Endothelial cell of umbilical vein (primary cell): ENCODE measurements around the gene TH. TPM values are rescaled to one million over a fixed set of nuclear protein-coding genes. Genes with fewer than 3 reads are reported as not detected.

ENCODE experiments used
- BruUV-seq: library from RNA; stranded (reverse); fragments of 400-500 nt; replicated peaks from 2 replicates; lab custom pipeline; 2021; lab: Mats Ljungman, UMichigan
- CTCF ChIA-PET: fragments of 300-600, 350-600 bp; sonication (Branson Sonifier 250); formaldehyde crosslinking; loops from one replicate; lab custom pipeline; 2021; ENCODE audit warnings: antibody characterized with exemption, inconsistent platforms; lab: Charles Lee
- POLR2A ChIA-PET: fragments of 300-600, 350-600 bp; sonication (Branson Sonifier 250); formaldehyde crosslinking; loops from one replicate; lab custom pipeline; 2021; ENCODE audit warnings: antibody characterized with exemption, inconsistent platforms; lab: Charles Lee
- DNase-seq: peaks from one replicate; pipeline ENCODE4 v3.0.0-alpha.2; 2011; ENCODE audit warnings: low read depth, low spot score
- FAIRE-seq: peaks from 2 replicates; lab custom pipeline; 2011; peaks lifted over from hg19 to GRCh38; lab: Jason Lieb, UNC
- H2AFZ ChIP-seq: 2 replicates; pipeline ENCODE4 v1.6.0; 2012; ENCODE audit warnings: low read depth, low read length, control low read depth, inconsistent platforms
- H3K27ac ChIP-seq: 2 replicates; pipeline ENCODE4 v1.5.1; 2011; ENCODE audit warnings: low read depth, mild to moderate bottlenecking, control low read depth, low read length, moderate library complexity; ENCODE audit not compliant: insufficient read depth
- H3K27me3 ChIP-seq, 2 experiments: 2 replicates each; pipeline versions ENCODE4 v1.6.0 to v1.6.1; 2011; ENCODE audit warnings: low read length in 2 of 2, mixed read lengths in 1 of 2; ENCODE audit not compliant: control insufficient read depth in 2 of 2, insufficient read depth in 2 of 2
- H3K36me3 ChIP-seq, 2 experiments: 2 replicates in 1 of 2; 3 replicates in 1 of 2; pipeline ENCODE4 v1.5.1; 2011; ENCODE audit warnings: low read length in 2 of 2, mild to moderate bottlenecking in 1 of 2, moderate library complexity in 1 of 2; ENCODE audit not compliant: control insufficient read depth in 2 of 2, insufficient read depth in 2 of 2; ENCODE audit errors: extremely low read depth in 1 of 2
- H3K4me1 ChIP-seq: 3 replicates; pipeline ENCODE4 v1.5.1; 2011; ENCODE audit warnings: mild to moderate bottlenecking, low read length; ENCODE audit not compliant: control insufficient read depth, insufficient read depth; ENCODE audit errors: extremely low read depth
- H3K4me2 ChIP-seq: 2 replicates; pipeline ENCODE4 v1.6.1; 2011; ENCODE audit warnings: low read length, control low read depth, mixed read lengths; ENCODE audit not compliant: insufficient read depth
- H3K4me3 ChIP-seq, 3 experiments: fragments of 200-600 bp in 1 of 3; sonication (generic), shearing (Covaris generic) in 1 of 3; replicated peaks in 1 of 3; 2 replicates each; pipeline ENCODE4 v1.5.1; 2011 to 2016; ENCODE audit warnings: control low read depth in 3 of 3, low read length in 3 of 3, mild to moderate bottlenecking in 2 of 3, inconsistent platforms in 1 of 3, low read depth in 1 of 3, moderate library complexity in 1 of 3; ENCODE audit not compliant: insufficient read depth in 1 of 3
- H3K79me2 ChIP-seq: 2 replicates; pipeline ENCODE4 v1.6.0; 2012; ENCODE audit warnings: low read length, inconsistent platforms; ENCODE audit not compliant: control insufficient read depth, insufficient read depth
- H3K9ac ChIP-seq: replicated peaks from 2 replicates; pipeline ENCODE3; 2011; ENCODE audit warnings: low read length, control low read depth; ENCODE audit not compliant: insufficient read depth; ENCODE audit errors: extremely low read depth
- H3K9me1 ChIP-seq: replicated peaks from 3 replicates; pipeline ENCODE4 v1.6.0; 2011; ENCODE audit warnings: mild to moderate bottlenecking, low read length; ENCODE audit not compliant: control insufficient read depth, insufficient read depth; ENCODE audit errors: extremely low read depth
- H3K9me3 ChIP-seq: replicated peaks from 2 replicates; pipeline ENCODE4 v1.5.1; 2012; ENCODE audit warnings: low read length, inconsistent platforms; ENCODE audit not compliant: control insufficient read depth, insufficient read depth
- H4K20me1 ChIP-seq: replicated peaks from 2 replicates; pipeline ENCODE3; 2011; ENCODE audit warnings: mild to moderate bottlenecking, low read length; ENCODE audit not compliant: control insufficient read depth, insufficient read depth; ENCODE audit errors: extremely low read depth
- FOS ChIP-seq: IDR thresholded peaks from 2 replicates; pipeline ENCODE4 v1.6.1; 2011; ENCODE audit warnings: mild to moderate bottlenecking, low read length, moderate library complexity, borderline replicate concordance; ENCODE audit not compliant: insufficient read depth
- GATA2 ChIP-seq: IDR thresholded peaks from 2 replicates; pipeline ENCODE4 v1.7.0; 2011; ENCODE audit warnings: low read depth, mild to moderate bottlenecking, moderate library complexity, mixed read lengths, low read length; ENCODE audit not compliant: insufficient read length, insufficient read depth
- JUN ChIP-seq: IDR thresholded peaks from 2 replicates; pipeline ENCODE4 v1.6.1; 2011; ENCODE audit warnings: borderline replicate concordance, low read depth; ENCODE audit not compliant: insufficient read length, insufficient read depth
- MYC ChIP-seq: IDR thresholded peaks from one replicate; pipeline ENCODE4 v1.6.1; 2011; ENCODE audit warnings: mild to moderate bottlenecking, low read depth, low read length
- POLR2A ChIP-seq: IDR thresholded peaks from 2 replicates; pipeline ENCODE4 v1.6.1; 2012; ENCODE audit warnings: low read depth, mild to moderate bottlenecking, control low read depth, low read length
- POLR2AphosphoS5 ChIP-seq: IDR thresholded peaks from 2 replicates; pipeline ENCODE4 v1.6.1; 2012; ENCODE audit warnings: low read depth, mild to moderate bottlenecking, control low read depth, low read length, moderate library complexity; ENCODE audit not compliant: insufficient read depth
- dilution Hi-C: fragments of 300-500 bp; cut with MboI; formaldehyde crosslinking; loops from one replicate; pipeline ENCODE4 v1.15.0; 2019; ENCODE audit warnings: low sequenced_read_pairs; ENCODE audit not compliant: extremely low pct_ligation_motif_present
- intact Hi-C: fragments of 100-400 bp; cut with micrococcal nuclease; formaldehyde crosslinking; loops from one replicate; pipeline ENCODE4 v1.10.0; 2022
- polyA plus RNA-seq, 4 experiments: library from polyadenylated mRNA; depleted of rRNA in 3 of 4; stranded (reverse) in 3 of 4; unstranded in 1 of 4; fragments of >200 nt; gene quantifications; 2 replicates each; pipeline versions ENCODE4 v1.2.1 to v1.2.3, GENCODE V29; 2011 to 2012; ENCODE audit warnings: missing spikeins in 1 of 4
- total RNA-seq: library from RNA; stranded (reverse); gene quantifications from 2 replicates; pipeline ENCODE4 v1.2.3, GENCODE V29; 2021
- TF ChIP-seq, protein P1 (sequence below), 2 donors: IDR thresholded peaks; 1 replicate in 1 of 2; 2 replicates in 1 of 2; pipeline ENCODE4 v1.5.1; 2011; ENCODE audit warnings: low read length in 2 of 2, mild to moderate bottlenecking in 2 of 2, moderate library complexity in 2 of 2, control low read depth in 1 of 2, inconsistent platforms in 1 of 2, low read depth in 1 of 2; ENCODE audit not compliant: insufficient read depth in 1 of 2; ENCODE audit errors: extremely low read depth in 1 of 2

Gene TH
- total and polyA plus RNA-seq, 2 donors (not counting 3 experiments of a cell fraction or from before 2014, with no cell fraction given): not detected

DNA sequence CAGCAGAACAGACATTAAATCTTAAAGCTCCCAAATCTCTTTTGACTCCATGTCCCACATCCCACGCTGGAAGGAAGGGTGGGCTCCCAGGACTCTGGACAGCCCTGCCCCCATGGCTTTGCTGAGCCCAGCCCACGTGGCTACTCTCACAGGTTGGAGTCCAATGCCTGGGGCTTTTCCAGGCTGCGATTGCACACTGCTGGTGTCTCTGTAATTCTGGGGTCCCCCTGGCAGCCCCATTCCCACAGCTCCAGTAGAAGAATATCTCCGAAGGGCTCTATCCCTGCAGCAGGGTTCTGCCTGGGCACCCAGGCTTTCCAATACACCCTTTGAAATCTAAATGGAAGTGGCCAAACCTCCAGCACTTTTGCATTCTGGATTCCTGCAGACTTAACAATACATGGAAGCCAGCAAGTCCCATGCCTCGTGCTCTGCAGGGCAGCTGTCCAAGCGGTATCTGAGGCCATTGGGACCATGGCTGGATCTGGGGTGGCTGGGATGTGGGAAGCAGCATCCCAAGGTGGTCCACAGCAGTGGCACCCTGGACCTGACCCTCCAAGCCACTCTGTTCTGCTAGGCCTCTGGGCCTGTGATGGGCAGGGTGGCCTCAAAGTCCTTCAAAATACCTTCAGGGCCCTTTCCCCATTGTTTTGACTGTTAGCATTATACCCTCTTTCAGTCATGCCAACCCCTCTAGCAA, 47.9 kb upstream of the TH start:
- Histone ChIP-seq H3K79me2 (no peaks in the 10 kb centered on the region), H3K4me3 (no peak overlapping the region), H3K27me3 (peaks cover 6 to 10% of the 10 kb centered on the region in 2 experiments), H3K4me2 (no peak overlapping the region), H3K36me3 (no peaks in the 10 kb centered on the region), H3K4me1 (no peaks in the 10 kb centered on the region), H3K9ac (no peak overlapping the region), H4K20me1 (no peaks in the 10 kb centered on the region), H3K9me1 (no peaks in the 10 kb centered on the region), H2AFZ (no peak overlapping the region), H3K27ac (no peak overlapping the region), H3K9me3 (no peaks in the 10 kb centered on the region)
- ChIA-PET CTCF (no interaction called here), POLR2A (no interaction called here)
- intact Hi-C loops: no loop called here
- FAIRE-seq (no peak), DNase-seq (no peak)
- dilution Hi-C loops: no loop called here
- TF ChIP-seq JUN: no peak
- no peak for TF ChIP-seq MYC
- TF ChIP-seq, protein P1, sequence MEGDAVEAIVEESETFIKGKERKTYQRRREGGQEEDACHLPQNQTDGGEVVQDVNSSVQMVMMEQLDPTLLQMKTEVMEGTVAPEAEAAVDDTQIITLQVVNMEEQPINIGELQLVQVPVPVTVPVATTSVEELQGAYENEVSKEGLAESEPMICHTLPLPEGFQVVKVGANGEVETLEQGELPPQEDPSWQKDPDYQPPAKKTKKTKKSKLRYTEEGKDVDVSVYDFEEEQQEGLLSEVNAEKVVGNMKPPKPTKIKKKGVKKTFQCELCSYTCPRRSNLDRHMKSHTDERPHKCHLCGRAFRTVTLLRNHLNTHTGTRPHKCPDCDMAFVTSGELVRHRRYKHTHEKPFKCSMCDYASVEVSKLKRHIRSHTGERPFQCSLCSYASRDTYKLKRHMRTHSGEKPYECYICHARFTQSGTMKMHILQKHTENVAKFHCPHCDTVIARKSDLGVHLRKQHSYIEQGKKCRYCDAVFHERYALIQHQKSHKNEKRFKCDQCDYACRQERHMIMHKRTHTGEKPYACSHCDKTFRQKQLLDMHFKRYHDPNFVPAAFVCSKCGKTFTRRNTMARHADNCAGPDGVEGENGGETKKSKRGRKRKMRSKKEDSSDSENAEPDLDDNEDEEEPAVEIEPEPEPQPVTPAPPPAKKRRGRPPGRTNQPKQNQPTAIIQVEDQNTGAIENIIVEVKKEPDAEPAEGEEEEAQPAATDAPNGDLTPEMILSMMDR (IDR thresholded peaks at IDR 0.05; ENCODE audit: extremely low read depth in 1 of 2, insufficient read depth in 1 of 2, low read depth in 1 of 2, low read length in 2 of 2): no peak
- no peak for TF ChIP-seq POLR2A
- no TSS peak for BruUV-seq

DNA sequence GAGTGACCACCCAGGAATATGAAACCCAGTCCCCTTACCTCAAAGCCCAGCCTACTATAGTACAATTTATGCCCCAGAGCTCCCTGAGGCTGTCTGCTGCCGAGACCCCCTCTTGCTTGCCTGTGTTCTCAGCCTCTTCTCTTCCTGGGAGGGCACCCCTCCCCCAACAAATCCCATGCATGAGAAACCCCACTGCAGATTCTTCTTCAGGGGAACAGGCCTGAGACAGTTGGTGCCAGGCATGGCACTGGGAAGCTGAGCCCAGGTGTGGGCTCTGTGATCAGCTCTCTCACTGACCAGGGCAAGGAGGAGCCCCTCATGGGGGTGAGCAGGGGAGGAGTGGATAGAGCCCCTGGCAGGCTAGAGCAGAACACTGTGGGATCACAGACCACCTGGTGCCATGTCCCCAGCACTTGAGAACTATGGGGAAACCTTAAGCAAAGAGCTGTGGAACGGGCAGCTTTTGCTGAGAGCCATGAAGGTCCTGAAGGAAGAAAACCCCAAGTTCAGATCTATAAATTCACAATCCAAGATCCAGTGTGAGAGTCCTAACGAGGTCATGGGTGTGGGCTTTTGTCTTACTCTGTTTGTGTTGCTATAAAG, 46.5 kb upstream of the TH start:
- dilution Hi-C loops (no loop called here), intact Hi-C loops (no loop called here)
- TF ChIP-seq POLR2A (no peak), FOS (no peak), JUN (no peak), POLR2AphosphoS5 (no peak), GATA2 (no peak)
- DNase-seq: no peak
- H4K20me1 ChIP-seq: no peaks in the 10 kb centered on the region
- CTCF ChIA-PET: interaction anchor here (0.8 kb wide), 1 partner anchor 203 kb away, joined by 3 read pairs; no protein-coding TSS in a partner anchor
- POLR2A ChIA-PET: no interaction called here
- H3K27me3 ChIP-seq: peaks cover 6 to 8% of the 10 kb centered on the region in 2 experiments
- H3K79me2 ChIP-seq: no peaks in the 10 kb centered on the region
- H3K9me1 ChIP-seq: no peaks in the 10 kb centered on the region
- H3K9ac ChIP-seq: no peak overlapping the region
- no peak overlapping the region for H3K27ac ChIP-seq
- H3K36me3 ChIP-seq: no peaks in the 10 kb centered on the region
- no peak overlapping the region for H3K4me2 ChIP-seq
- no TSS peak for BruUV-seq
- no peak overlapping the region for H3K4me3 ChIP-seq
- H2AFZ ChIP-seq: no peak overlapping the region
- no peaks in the 10 kb centered on the region for H3K4me1 ChIP-seq
- FAIRE-seq: no peak
- H3K9me3 ChIP-seq: no peaks in the 10 kb centered on the region
